Medulla oblongata (tissue), 1 donor: ENCODE data around the gene EID2.
A peak's percentile ranks its signal among the peaks of the same experiment; 100 is the strongest.

ENCODE experiments used
- DNase-seq: peaks from one replicate; pipeline ENCODE4 v3.0.0-alpha.2; 2015; ENCODE audit errors: extremely low spot score

EID2 gene

GRCh38 chr19:39502640-39503417, 37.1 kb downstream of the EID2 start:
- no peak for DNase-seq

- no peak for DNase-seq
These were observed 38.6 kb downstream of the EID2 start for GRCh38 chr19:39501340-39501739.

- DNase-seq = no peak
These were observed 39.4 kb downstream of the EID2 start for GRCh38 chr19:39500543-39500942.

GRCh38 chr19:39499932-39500331, 40.0 kb downstream of the EID2 start:
- no peak for DNase-seq

- DNase-seq = no peak
These were observed 40.9 kb downstream of the EID2 start, which contains the start of gene DLL3 for GRCh38 chr19:39498798-39499642. Gene DLL3 (plus strand): TSS chr19:39498947. CDS start chr19:39498975, 28 bp downstream.

- DNase-seq = peak; percentile 34
These were observed 41.8 kb downstream of the EID2 start for GRCh38 chr19:39497996-39498797.

GRCh38 chr19:39497701-39497995, 42.3 kb downstream of the EID2 start:
- DNase-seq = no peak

GRCh38 chr19:39496063-39496462, 43.9 kb downstream of the EID2 start:
- no peak for DNase-seq

- DNase-seq = no peak
These were observed 45.3 kb downstream of the EID2 start for GRCh38 chr19:39494661-39495060.

- no peak for DNase-seq
These were observed 47.2 kb downstream of the EID2 start for GRCh38 chr19:39492788-39493187.

GRCh38 chr19:39492225-39492624, 47.7 kb downstream of the EID2 start:
- no peak for DNase-seq

- no peak for DNase-seq
These were observed 50.2 kb downstream of the EID2 start for GRCh38 chr19:39489756-39490155.
